GM21825 (cell line): Measurements from ENCODE around the gene MYL7.
"Not testable (repeated sequence)": the region's sequence is repeated elsewhere in the genome, so short reads cannot be mapped to it uniquely, and the experiment has no call there.

Source experiments
- ATAC-seq: cut with Tn5 transposase; IDR thresholded peaks from one replicate; pipeline ENCODE4 v1.9.1; 2021; ENCODE audit warnings: mild to moderate bottlenecking, moderate library complexity; ENCODE audit not compliant: unreplicated experiment

MYL7 gene

GRCh38 chr7:44172352-44172751 is 31.2 kb upstream of the MYL7 start:
- no peak for ATAC-seq

GRCh38 chr7:44171901-44172300 is 30.8 kb upstream of the MYL7 start:
- ATAC-seq: not testable (repeated sequence)

- ATAC-seq: peak; percentile 55
These were observed 26.8 kb upstream of the MYL7 start for GRCh38 chr7:44167920-44168319.

GRCh38 chr7:44163591-44163990 is 22.5 kb upstream of the MYL7 start:
- no peak for ATAC-seq

- no peak for ATAC-seq
These were observed 21.8 kb upstream of the MYL7 start for GRCh38 chr7:44162785-44163395.

DNA sequence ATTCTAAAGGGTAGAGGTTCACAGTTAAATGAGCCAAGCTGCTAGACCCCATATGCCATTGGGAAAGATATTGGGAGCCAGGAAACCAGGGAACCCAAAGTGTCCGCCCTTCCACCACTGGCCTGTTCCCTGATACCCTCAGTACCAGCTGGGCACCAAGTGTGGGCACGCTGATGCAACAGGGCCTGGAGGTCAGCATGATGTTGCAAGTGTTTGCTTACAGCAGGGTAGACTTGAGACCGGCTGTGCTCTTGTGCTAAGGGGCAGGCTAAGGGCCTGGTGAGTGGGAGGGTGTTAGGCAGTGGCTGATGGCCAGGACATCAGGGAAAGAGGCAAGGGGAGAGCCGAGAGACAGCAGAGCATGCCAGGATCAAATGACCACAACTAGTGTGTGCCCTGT is 21.0 kb upstream of the MYL7 start:
- no peak for ATAC-seq

GRCh38 chr7:44161371-44161770 is 20.2 kb upstream of the MYL7 start:
- ATAC-seq: no peak

GRCh38 chr7:44159824-44160630 is 18.9 kb upstream of the MYL7 start:
- no peak for ATAC-seq

DNA sequence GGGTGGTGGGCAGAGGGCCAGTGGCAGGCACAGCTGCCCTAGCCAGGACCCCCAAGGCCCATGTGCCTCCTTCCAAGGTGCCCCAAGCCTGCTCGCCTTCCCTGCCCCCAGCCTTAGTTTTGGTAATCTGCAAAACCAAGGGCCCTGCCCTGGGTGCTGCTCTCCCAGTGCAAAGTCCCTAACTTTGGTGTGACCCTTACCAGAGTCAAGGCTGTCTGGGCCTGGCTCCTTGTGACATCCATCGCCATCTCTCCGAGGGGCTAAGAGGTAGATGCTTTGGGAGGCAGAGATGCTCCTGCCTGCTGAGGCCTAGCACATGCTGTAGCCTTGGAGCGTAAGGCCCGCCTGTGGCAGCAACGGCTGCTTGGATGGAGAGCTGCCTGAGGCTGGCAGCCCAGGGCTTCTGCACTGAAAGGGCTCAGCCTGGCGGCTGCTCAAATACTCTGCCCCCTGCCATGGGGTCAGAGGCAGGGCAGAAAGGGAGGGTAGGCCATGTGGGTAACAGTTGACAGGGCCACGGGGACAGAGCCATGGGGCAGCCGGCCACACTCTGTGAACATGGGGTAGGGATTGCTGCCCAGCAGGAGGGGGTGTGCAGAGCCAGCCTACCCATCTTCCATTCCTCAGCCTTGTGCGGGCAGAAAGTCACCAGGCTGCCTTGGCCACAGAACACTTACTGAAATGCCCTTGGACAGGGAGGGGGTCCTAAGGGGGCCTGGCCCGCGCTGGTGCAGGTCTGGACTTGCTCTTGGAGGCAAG is 17.9 kb upstream of the MYL7 start:
- ATAC-seq: no peak

DNA sequence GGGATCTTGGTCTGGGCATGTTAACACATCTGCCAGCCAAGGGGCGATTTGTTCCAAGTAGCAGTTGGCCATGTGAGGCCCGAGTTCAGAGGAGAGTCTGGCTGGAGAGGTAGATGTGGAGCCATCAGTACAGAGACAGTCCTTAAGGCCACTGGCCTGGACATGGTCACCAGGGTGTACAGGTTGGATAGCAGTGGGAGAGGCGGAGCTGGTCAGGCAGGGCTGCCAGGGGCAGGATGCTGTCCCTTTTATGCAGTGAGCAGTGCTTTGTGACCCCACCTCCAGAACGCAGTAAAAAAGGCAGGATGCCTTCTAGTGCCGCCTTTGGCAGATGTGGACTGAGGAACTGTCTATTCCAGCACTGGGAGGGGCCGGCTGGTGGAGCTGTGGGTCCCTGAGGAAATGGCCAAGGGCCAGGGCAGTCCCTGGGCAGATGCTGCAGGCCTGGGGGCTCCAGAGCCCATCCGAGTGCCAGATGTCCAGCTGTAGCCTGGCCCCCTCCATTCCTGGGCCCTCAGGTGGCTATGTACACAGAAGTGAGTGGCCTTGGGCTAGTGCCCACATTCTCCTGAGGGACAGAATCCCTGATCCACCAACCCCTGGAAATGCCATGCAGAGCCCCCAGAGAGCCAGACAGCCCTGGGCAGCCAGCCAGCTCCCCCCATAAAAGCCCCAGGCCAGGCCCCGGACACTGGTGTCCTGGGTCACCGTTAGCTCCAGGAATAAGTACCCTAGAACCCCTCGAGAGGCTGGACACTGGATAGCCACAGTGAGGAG is 17.2 kb upstream of the MYL7 start:
- ATAC-seq: no peak

- ATAC-seq: no peak
These were observed 16.3 kb upstream of the MYL7 start for GRCh38 chr7:44157116-44158080.

GRCh38 chr7:44156453-44157010 is 15.4 kb upstream of the MYL7 start:
- ATAC-seq: no peak

- no peak for ATAC-seq
These were observed 14.4 kb upstream of the MYL7 start for GRCh38 chr7:44155191-44156185.

- no peak for ATAC-seq
These were observed 13.6 kb upstream of the MYL7 start for GRCh38 chr7:44154703-44155102.

DNA sequence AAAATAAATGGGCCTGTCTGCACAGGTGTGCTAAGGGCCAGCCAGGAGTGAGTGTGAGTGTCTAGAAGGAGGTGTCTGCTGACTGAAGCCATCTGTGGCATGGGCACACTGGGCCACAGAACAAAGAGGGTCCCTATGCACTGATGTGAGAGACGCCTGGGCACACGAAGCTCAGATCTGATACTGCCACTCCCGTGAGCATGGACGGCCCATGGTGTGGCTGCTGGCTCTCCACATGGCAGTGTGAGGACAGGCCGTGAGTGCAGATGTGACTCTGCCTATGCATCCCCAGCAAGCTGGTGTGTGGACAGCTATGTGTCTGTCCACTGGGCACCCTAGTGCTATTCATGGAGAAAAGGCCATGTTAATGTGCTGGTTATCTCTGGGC is 12.8 kb upstream of the MYL7 start:
- ATAC-seq: no peak

DNA sequence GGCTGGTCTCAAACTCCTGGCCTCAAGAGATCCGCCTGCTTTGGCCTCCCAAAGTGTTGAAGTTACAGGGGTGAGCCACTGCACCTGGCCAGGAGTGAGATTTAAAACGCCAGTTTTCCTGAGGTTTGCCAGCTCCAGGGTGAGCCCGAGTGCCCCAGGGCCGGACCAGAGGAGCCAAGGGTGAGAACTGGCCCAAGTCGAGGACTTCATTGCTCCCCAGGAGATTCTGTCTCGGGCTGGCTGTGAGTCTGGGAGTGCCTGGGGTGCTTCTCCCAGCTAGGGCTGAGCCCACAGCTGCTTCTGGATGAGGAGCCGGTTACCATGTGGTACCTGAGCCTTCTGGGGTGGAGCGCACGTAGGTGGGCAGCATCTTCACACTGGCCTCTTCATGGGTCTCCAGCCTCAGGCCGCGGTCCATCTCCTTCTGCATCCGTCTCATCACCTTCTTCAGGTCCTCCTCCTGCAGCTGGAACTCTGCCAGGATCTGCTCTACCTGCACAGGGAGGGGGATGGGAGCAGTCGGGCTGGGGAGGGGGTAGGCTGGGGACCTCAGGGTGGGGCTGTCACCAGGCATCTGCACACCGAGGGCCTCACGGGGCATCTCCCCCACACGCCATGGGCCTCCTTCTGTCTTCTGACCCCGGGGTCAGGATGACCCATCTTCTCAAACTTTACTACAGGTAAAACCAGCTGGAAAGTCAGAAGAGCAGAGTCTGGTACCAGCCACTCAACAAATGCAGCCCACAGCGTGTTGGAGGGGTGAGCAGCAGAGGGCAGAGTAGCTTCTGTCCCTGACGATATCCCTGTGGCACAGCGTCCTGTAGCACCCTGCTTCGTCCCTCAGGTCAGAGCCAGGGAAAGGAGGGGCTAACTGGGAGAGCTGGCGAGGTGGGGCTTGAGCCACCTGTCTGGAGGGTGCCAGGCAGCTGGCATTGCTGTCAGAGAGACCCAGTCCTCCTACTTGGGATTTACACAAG is 12.1 kb upstream of the MYL7 start:
- no peak for ATAC-seq

- ATAC-seq: no peak
These were observed 10.8 kb upstream of the MYL7 start for GRCh38 chr7:44151956-44152355.
